GM10248 (cell line): ENCODE data around the gene SOD3.

Experiments used
- CTCF ChIA-PET: fragments of 300-600 bp; sonication (Branson Sonifier 250); formaldehyde crosslinking; extraction: SDS; loops from one replicate; lab custom pipeline; 2021; ENCODE audit warnings: antibody characterized with exemption; lab: Yijun Ruan, JAX
- POLR2A ChIA-PET: fragments of 350-650 bp; sonication (Branson Sonifier 250); formaldehyde crosslinking; extraction: SDS; loops from one replicate; lab custom pipeline; 2020; ENCODE audit warnings: antibody characterized with exemption; lab: Yijun Ruan, JAX
- DNase-seq: peaks from one replicate; pipeline ENCODE4 v3.0.0; 2012; ENCODE audit errors: extremely low spot score
- CTCF ChIP-seq: IDR thresholded peaks from 2 replicates; pipeline ENCODE4 v1.5.1; 2012; ENCODE audit warnings: mild to moderate bottlenecking, low read depth; ENCODE audit errors: extremely low read depth, missing control alignments, control extremely low read depth

Gene SOD3

GRCh38 chr4:24772952-24773351 lies 22.4 kb upstream of the SOD3 start:
- TF ChIP-seq CTCF: no peak
- DNase-seq: no peak
- ChIA-PET CTCF (interaction anchor here (1.5 kb wide), 1 partner anchor 20 kb away, joined by 3 read pairs; no protein-coding TSS in a partner anchor), POLR2A (no interaction called here)

- no peak for TF ChIP-seq CTCF
- ChIA-PET CTCF (no interaction called here), POLR2A (no interaction called here)
- no peak for DNase-seq
Measured at GRCh38 chr4:24774452-24774851, 20.9 kb upstream of the SOD3 start.

- no peak for TF ChIP-seq CTCF
- no peak for DNase-seq
- ChIA-PET POLR2A (no interaction called here), CTCF (no interaction called here)
Measured at GRCh38 chr4:24775032-24775605, 20.3 kb upstream of the SOD3 start.

- CTCF ChIA-PET: no interaction called here
- POLR2A ChIA-PET: no interaction called here
Measured at GRCh38 chr4:24775750-24776149, 19.6 kb upstream of the SOD3 start.

GRCh38 chr4:24777536-24778463 lies 17.6 kb upstream of the SOD3 start:
- ChIA-PET POLR2A (no interaction called here), CTCF (no interaction called here)
- no peak for DNase-seq
- no peak for TF ChIP-seq CTCF

More at GRCh38 chr4:24775750-24776149, 19.6 kb upstream of the SOD3 start:
- DNase-seq: no peak
- no peak for TF ChIP-seq CTCF

GRCh38 chr4:24778464-24779225 lies 16.7 kb upstream of the SOD3 start:
- TF ChIP-seq CTCF: no peak
- ChIA-PET POLR2A (no interaction called here), CTCF (interaction anchor here (1.3 kb wide), 1 partner anchor 37 kb away, joined by 3 read pairs; no protein-coding TSS in a partner anchor)
- no peak for DNase-seq
